Peyer's patch (tissue), 4 donors: ENCODE measurements around the gene ATL3. TPM values are rescaled to one million over a fixed set of nuclear protein-coding genes. Genes with fewer than 3 reads are reported as not detected.

ENCODE experiments used
- DNase-seq, 3 donors: peaks; one replicate each; pipeline ENCODE4 v3.0.0-alpha.2; 2017 to 2019
- H3K27ac ChIP-seq, 4 donors: fragments of 200-600 bp; sonication (generic); one replicate each; pipeline ENCODE4 v1.5.1; 2016 to 2019
- H3K27me3 ChIP-seq, 2 donors: fragments of 200-600 bp; sonication (generic); one replicate each; pipeline ENCODE4 v1.5.1; 2019
- H3K36me3 ChIP-seq, 3 donors: fragments of 200-600 bp; sonication (generic); one replicate each; pipeline ENCODE4 v1.5.1; 2016 to 2019
- H3K4me1 ChIP-seq, 4 donors: fragments of 200-600 bp; sonication (generic); one replicate each; pipeline ENCODE4 v1.5.1; 2016 to 2019
- H3K4me3 ChIP-seq, 4 donors: fragments of 200-600 bp; sonication (generic); 1 replicate in 3 of 4; 2 replicates in 1 of 4; pipeline ENCODE4 v1.5.1; 2016 to 2019; ENCODE audit warnings: mild to moderate bottlenecking in 1 of 4
- H3K9me3 ChIP-seq, 4 donors: fragments of 200-600 bp; sonication (generic); one replicate each; pipeline ENCODE4 v1.5.1; 2016 to 2019; ENCODE audit warnings: mild to moderate bottlenecking in 1 of 4
- CTCF ChIP-seq, 6 experiments: fragments of 450-650 bp in 4 of 6; fragments of 200-600 bp in 2 of 6; sonication (generic) in 1 of 6; IDR thresholded peaks; one replicate each; pipeline ENCODE4 v1.5.1; 2017 to 2019; ENCODE audit warnings: antibody characterized with exemption in 6 of 6, mild to moderate bottlenecking in 3 of 6, moderate library complexity in 1 of 6
- POLR2A ChIP-seq, 2 donors: fragments of 450-650 bp; IDR thresholded peaks; one replicate each; pipeline ENCODE4 v1.5.1; 2017; ENCODE audit warnings: antibody characterized with exemption in 2 of 2, mild to moderate bottlenecking in 2 of 2, moderate library complexity in 2 of 2
- total RNA-seq, 4 donors: library from RNA; depleted of rRNA; stranded (reverse); fragments of >200 nt; gene quantifications; one replicate each; pipeline ENCODE4 v1.1.0, GENCODE V29; 2016

ATL3 gene
- total RNA-seq, 4 donors from 2014 or later = 25.5 to 38.4 (median 31.3) TPM

DNA sequence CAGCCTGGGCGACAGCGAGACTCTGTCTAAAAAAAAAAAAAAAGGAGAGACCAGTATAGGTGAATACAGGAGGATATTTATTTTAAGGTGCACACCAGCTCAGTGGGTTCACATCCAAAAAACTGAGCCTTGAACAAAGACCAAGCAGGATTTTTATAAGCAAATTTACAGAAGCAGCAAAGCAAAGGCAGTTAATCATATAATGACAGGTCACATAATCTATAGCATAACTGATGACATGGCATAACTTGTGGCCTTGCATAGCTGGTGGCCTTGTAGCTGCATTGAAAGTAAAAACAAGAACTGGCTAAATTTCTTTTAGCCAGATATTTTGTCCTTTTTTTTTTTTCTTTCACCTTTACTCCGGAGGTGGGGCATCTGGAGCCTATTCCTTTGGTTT, 54.2 kb downstream of the ATL3 start:
- Histone ChIP-seq H3K36me3 (no peaks in the 10 kb centered on the region), H3K9me3 (no peaks in the 10 kb centered on the region), H3K4me1 (peaks cover 0 to 5% (median 0%) of the 10 kb centered on the region in 4 donors), H3K27ac (no peak overlapping the region), H3K4me3 (no peak overlapping the region), H3K27me3 (no peaks in the 10 kb centered on the region)
- TF ChIP-seq POLR2A (IDR thresholded peaks at IDR 0.05) (no peak), CTCF (IDR thresholded peaks at IDR 0.05) (no peak)
- no peak for DNase-seq

- peak within 1 kb of the TSS; percentile 64 to 80 (median 77) for H3K27ac ChIP-seq
- peak within 1 kb of the TSS; percentile 57 to 86 (median 63) for H3K4me3 ChIP-seq
- no peaks in the 10 kb centered on the region for H3K36me3 ChIP-seq
- peak in 1 of 2 donors; percentile 56 for TF ChIP-seq POLR2A (IDR thresholded peaks at IDR 0.05)
- TF ChIP-seq CTCF (IDR thresholded peaks at IDR 0.05) = no peak
- H3K4me1 ChIP-seq = peaks cover 0 to 14% (median 0%) of the 10 kb centered on the region in 4 donors
- DNase-seq = peak; percentile 61 to 89 (median 83)
- H3K9me3 ChIP-seq = no peaks in the 10 kb centered on the region
- H3K27me3 ChIP-seq = no peaks in the 10 kb centered on the region
Observed at GRCh38 chr11:63614136-63614671, 57.0 kb downstream of the ATL3 start, which contains the start of gene PLAAT3. PLAAT3 (minus strand) TSS chr11:63614433; CDS start chr11:63614014, 419 bp downstream.

DNA sequence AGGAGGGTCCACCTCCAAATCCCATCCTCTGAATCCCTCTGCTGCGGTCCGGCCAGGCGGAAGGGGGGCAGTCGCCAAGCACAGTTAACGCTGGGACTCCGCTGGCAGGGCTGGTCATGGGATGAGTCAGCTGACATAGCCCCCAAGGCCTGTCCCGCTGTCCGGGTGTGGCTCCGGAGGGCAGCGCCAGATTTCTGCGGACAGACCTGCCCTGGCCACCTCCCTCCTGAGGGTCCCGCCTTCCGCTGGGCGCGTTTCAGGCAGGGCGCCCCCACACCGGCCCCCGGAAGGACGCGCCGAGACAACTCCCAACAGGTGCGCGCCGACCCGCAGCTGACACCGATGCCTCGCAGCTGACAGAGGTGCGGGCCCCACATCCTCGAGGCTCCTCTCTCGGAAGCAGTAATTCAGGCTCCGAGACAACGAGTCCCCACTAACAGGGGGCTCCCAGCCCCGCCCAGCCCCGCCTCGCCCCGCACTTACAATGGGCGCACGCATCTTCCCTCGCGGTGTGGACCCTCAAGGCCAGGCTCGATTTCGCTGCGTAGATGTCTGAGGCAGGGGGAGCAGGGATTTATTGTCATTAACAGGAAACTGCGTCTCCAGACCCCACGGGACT, 57.5 kb downstream of the ATL3 start:
- DNase-seq = peak; percentile 66 to 79 (median 68)
- Histone ChIP-seq H3K27me3 (no peaks in the 10 kb centered on the region), H3K4me1 (peaks cover 0 to 15% (median 0%) of the 10 kb centered on the region in 4 donors), H3K4me3 (peak overlapping the region; percentile 57 to 86 (median 63)), H3K9me3 (no peaks in the 10 kb centered on the region), H3K27ac (peak overlapping the region; percentile 64 to 80 (median 77)), H3K36me3 (no peaks in the 10 kb centered on the region)
- TF ChIP-seq CTCF (IDR thresholded peaks at IDR 0.05) (no peak), POLR2A (IDR thresholded peaks at IDR 0.05) (no peak)

DNA sequence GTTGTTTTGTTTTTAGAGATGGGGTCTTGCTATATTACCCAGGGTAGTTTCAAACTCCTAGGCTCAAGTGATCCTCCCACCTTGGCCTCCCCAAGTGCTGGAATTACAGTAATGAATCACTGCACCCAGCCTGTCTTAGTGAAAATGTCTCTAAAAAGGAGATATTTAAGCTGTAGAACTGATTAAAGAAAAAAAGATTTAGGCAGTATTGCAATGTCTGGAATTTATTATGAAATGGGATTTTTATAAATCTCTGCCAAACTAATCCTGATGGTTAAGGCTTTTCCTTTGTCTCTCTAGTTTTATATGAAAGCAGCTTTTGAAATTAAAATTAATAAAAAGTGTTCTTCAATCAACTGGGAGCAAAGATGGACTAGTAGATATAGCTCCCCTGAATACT, 59.0 kb downstream of the ATL3 start:
- no peak overlapping the region for H3K27ac ChIP-seq
- TF ChIP-seq CTCF (IDR thresholded peaks at IDR 0.05) (no peak), POLR2A (IDR thresholded peaks at IDR 0.05) (no peak)
- no peak overlapping the region for H3K4me3 ChIP-seq

GRCh38 chr11:63611395-63611747, 59.8 kb downstream of the ATL3 start:
- no peak overlapping the region for H3K27ac ChIP-seq
- H3K27me3 ChIP-seq = no peaks in the 10 kb centered on the region
- no peak overlapping the region for H3K4me3 ChIP-seq
- H3K4me1 ChIP-seq = peaks cover 0 to 15% (median 0%) of the 10 kb centered on the region in 4 donors
- no peak for DNase-seq
- no peaks in the 10 kb centered on the region for H3K36me3 ChIP-seq
- H3K9me3 ChIP-seq = no peaks in the 10 kb centered on the region
- TF ChIP-seq CTCF (IDR thresholded peaks at IDR 0.05) (no peak), POLR2A (IDR thresholded peaks at IDR 0.05) (no peak)

More for the DNA sequence above, 59.0 kb downstream of the ATL3 start:
- Histone ChIP-seq H3K36me3 (no peaks in the 10 kb centered on the region), H3K9me3 (no peaks in the 10 kb centered on the region), H3K27me3 (no peaks in the 10 kb centered on the region), H3K4me1 (peaks cover 0 to 15% (median 0%) of the 10 kb centered on the region in 4 donors)
- DNase-seq = no peak
